Inferior parietal cortex (tissue), 1 donor: ENCODE results near the gene C2CD4B.

Experiments
- DNase-seq: peaks from one replicate; pipeline ENCODE4 v3.0.0-alpha.2; 2016; ENCODE audit errors: extremely low spot score

C2CD4B gene

DNA sequence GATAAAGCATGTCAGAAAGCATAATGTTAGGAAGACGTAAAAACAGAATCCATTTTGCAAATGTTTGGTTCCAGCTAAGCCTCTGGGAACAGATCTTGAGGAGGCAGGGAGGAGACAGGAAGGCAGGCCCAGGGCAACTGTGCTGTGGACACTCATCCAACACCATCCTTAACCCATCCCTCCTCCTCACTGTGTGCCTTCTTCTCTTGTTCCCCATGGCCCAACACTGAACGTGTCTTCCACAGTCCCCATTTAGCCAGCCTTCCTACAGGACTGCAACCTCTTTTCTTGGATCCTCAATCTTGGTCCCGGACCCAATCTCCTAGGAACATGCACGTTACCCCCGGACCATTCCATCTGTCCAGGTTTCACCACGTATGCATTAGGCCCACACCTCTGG lies 15.4 kb downstream of the C2CD4B start:
- no peak for DNase-seq

DNA sequence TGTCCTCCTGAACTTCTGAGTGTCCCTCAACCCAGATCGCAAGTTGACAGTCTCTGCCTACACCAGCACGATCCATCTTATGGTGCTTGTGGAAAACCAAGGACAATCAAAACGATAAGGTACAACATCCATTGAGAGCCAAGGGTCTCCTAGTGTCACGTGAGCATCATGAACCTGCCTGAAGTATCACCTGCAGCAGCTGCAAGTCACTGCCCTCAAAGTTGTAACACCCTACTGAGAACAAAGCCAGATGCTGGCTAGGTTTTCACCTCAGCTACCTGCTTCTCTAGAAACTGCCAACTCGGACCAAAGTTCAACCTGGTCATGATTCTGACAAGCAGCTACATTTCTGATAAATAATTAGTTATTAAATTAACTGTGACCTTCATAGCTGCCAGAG lies 17.5 kb downstream of the C2CD4B start:
- DNase-seq = no peak

DNA sequence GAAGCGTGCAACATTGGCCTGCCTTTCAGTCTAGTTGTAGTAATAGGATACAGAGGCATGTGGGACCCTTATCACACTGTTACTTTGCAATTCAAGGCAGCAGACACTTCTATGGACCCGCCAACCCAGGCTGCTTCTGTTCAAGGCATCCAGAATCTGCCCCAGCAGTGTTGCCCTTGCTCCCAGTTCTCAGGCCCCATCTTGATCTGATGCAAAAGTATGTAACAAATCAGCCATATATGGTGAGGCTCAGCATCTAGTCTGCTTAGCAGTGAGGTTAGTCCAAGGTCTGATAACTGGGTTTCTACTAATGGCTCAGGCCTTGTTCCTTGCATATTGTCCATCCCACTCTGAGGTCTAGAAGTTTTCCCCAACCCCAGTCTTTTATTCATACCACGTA lies 17.9 kb downstream of the C2CD4B start:
- no peak for DNase-seq

DNA sequence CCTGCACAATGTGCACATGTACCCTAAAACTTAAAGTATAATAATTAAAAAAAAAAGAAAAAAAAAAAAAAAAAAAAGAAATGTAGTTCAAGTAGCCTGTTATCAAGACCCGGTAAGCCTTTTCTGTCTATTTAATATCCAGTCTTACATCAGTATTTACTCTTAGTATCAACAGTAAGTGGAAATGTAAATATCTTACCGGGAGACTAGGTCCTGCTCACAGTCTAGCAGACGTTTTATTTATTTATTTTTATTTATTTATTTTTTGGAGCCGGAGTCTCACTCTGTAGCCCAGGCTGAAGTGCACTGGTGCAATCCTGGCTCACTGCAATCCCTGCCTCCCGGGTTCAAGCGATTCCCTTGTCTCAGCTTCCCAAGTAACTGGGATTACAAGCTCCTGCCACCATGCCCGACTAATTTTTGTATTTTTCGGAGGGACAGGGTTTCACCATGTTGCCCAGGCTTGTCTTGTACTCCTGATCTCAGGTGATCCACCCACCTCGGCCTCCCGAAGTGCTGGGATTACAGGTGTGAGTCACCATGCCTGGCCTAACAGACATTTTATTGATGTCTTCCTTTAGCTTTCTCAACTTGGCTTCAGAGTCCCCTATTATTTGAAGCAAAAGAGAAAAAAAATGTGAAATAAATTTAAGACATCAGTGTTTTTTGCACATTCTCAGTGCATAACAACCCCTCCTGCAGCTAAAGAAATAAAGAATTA lies 19.9 kb downstream of the C2CD4B start:
- DNase-seq = no peak

DNA sequence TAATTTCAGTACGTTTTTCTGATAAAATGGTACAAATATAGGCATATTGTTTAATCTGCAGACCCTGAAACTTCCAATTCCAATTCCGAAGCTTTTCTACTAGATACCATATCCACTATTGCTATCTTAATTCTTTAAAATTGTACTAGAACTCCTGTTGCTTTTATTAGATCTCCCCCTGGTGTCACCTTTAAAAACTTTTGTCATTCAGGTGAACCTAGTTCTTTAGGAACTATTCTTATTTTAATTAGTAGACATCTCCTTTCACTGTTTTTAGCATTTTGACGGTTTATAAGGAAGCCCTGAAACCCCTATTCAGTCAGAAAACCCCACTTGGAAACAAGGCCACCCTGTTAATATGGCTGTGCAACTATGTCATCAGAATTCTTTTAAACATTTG lies 22.3 kb downstream of the C2CD4B start:
- DNase-seq = no peak

DNA sequence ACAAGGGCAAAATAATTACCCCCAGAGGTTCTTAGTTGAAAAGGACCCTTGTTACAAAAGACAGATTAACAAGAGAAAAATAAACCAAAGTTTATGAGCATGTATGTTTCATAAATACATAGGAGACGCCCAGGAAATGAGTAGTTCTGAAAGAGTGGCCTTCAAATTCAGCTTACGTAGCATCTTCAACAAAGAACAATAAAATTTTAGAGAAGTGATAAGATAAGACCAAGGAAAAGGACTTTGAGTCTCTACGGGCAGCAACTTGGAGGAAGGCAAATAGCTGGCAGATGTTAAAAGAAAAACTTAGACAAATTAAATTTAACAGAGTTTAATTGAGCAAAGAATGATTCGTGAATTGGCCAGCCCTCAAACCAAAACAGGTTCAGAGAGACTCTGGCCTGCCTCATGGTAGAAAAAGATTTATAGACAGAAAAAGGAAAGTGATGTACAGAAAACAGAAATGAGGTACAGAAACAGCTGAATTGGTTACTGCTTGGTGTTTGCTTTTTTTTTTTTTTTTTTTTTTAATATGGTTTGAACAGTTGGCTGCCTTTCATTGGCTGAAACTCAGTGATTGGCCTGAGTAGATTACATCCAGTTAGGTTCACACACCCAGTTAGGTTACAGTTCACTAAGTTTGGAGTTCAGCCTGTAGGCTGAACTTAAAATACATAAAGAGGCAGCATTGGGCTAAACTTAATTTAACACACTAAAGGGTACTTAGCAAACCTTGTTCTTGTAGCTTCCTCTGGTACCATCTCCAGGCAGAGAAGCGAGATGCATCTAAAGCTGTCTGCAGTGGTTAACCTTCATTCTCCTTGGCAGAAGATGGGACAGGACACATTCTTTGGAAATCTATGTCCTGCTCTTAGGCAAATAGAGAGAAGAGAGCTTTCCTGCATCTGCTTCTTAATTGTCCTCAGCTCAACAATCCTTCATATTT lies 23.2 kb downstream of the C2CD4B start:
- no peak for DNase-seq

DNA sequence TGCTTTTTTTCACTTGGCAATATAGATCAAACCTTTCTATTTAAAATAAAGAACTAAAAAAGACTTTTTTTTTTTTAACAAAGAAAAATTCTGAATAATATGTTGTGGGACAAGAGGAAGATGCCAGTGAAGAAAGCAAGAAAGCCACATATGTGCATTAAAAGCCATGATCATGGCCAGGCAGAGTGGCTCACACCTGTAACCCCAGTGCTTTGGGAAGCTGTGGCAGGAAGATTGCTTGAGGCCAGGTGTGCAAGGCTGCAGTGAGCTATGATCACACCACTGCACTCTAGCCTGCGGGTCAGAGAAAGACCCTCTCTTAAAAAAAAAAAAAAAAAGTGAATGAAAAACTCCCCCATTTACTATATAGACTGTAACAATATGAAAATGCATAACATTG lies 23.9 kb downstream of the C2CD4B start:
- DNase-seq = no peak

DNA sequence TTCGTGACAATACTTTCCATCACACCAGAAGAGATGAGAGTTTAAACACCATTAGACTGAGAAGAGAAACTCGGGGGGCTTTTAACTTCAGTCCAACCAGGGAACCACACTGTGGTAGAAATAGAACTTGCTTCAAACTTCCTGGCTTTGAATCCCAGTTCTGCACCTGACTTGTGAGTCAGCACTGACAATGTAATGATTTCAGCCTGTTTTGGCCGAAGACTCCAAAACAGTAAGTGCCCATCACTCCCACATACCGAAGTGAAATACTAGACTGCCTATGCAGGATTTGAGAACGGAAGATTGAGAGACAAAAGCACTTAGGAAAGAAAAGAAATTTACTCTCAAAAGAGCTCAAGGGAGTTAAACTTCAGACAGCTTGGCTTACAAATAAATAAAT lies 27.0 kb downstream of the C2CD4B start:
- no peak for DNase-seq

DNA sequence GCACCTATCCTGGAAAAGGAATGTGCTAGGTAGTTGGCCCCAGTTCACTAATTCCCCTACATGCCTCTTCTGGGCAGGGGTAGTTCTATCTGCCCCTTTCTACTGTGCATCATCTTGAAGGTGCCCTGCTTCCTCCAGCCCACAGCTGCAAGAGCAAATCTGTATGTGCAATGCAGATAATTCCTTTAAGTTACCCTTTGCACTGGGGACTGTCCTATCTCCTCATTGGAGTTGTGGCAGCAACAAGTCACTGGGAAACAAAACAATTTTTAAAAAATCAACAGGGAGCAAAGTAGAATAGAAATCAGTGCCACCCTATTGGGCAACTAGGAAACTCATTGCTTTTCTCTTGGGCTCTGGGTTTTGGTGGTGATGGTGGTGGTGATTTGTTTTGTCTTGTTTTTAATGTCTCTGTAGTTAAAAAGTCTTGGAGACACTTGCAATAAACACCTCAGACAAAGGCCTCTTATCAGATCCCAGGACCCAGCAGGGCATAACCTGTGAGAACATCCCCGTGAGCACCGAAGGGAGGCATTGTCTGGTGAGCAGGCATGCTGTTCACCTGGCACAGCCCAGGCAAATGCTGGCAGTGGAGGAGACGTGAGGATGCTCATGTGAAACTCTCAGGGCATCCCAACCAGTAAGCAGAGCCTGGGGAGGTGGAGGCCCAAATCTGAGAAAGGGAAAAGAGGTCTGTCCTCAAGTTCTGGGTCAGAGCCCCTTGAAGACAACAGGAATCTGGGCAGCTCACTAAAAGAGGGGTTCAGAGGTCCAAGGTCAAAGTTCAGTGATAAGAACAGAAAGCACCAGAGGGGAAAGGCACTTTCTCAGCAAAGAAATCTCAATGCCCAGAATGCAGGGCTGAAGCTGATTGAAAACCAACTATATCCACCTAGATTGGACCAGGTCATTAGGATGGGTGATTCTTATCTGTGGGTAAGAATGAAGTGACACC lies 27.9 kb downstream of the C2CD4B start:
- DNase-seq = no peak

DNA sequence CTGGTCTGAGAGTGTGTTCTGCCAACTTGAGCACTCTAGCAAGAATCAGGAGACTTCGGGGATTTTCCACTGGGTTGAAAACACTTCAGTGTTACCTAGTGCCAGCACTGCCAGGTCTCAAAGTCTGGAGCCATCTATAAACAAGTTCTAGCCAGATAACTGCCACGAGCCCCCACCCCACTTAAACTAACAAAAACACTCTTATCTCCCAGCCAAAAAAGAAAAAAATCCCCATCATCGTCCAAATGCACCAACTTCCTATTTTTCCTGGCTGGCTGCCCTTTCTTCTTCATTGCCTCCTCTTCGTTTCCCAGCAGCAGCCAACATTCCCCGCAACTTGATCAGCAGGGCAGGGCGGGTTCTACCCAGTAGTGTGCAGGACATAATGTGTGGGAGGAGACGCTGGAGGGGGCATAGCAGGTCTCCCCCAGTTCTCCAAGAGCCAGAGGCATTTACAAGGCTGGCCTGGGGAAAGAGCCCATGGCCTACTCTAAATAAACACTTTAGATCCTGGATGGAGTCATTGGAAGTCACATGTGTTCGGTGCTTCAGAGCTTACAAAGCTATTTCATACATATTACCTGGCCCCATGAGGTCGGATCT lies 29.5 kb downstream of the C2CD4B start:
- no peak for DNase-seq

DNA sequence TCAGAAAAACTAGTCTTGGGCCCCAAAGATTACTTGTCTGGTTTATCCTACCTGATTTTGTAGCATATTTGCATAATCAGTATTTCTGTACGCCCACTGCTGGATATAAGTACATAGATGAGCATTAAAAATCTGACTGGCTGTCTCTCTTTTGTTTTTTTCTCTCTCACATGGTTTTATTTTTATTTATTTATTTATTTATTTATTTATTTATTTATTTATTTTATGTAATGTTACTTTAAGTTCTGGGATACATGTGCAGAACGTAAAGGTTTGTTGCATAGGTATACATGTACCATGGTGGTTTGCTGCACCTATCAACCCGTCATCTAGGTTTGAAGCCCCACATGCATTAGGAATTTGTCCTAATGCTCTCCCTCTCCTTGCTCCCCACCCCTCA lies 31.9 kb downstream of the C2CD4B start:
- no peak for DNase-seq

DNA sequence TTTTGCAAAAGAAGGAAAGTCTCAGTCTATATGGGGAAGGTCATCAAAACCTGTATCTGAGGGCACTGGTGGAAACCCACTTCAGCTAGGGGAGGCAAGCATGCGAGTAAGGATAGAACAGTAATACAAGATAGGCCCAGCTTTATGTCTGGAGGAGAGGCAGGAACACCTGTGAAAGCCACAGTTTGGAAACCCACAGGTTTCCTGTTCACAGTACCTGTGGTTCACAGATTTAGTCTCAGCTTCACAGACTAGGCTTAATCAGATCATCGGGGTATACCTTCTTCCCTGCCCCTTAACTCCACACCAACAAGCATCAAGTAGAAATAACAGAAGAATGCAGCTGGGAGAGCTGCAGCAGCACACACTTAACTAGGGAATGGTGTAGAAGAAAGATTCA lies 36.2 kb downstream of the C2CD4B start:
- no peak for DNase-seq

DNA sequence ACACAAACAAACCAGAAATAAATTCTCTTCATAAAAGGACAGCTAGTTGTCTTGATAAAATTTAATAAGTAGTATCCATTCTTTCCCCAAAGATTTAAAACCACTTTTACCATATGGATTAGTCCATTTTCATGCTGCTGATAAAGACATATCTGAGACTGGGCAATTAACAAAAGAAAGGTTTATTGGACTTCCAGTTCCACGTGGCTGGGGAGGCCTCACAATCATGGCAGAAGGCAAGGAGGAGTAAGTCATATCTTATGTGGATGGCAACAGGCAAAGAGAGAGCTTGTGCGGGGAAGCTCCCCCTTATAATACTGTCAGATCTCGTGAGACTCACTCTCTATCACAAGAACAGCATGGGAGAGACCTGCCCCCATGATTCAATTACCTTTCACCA lies 38.7 kb downstream of the C2CD4B start:
- no peak for DNase-seq

DNA sequence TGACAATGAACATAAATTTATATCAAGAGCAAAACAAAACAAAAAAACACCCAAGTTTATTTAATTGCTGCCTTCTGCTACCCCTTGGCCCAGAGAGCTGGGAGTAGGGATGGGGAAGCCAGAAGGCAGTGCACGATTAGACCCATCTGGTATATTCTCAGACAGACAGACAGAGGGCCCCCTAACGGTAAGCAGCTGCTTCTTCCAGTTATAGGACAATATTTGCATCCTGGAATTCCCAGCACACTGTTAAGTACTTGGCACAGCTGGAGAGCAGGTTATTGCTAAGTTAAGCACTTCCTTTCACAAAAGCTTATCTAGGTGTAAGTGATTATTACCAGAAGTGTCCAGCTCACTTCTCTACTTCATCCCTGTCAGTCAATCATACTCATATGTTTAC lies 39.3 kb downstream of the C2CD4B start:
- DNase-seq = no peak

DNA sequence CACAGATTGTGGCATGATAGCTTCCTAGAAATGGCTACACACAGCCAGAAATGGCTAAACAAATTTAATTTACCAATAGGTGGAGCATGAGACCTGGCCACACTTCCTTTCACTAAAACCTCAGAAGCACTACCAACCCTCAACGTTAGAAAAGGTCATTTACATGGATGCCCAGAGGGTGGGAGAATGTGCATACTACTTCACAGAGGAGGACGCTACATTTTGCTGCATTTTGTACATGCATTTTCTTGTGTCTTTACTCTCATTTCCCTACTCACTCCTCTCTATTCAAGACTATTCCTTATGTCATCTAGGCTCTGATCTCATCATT lies 40.1 kb downstream of the C2CD4B start:
- DNase-seq = no peak

DNA sequence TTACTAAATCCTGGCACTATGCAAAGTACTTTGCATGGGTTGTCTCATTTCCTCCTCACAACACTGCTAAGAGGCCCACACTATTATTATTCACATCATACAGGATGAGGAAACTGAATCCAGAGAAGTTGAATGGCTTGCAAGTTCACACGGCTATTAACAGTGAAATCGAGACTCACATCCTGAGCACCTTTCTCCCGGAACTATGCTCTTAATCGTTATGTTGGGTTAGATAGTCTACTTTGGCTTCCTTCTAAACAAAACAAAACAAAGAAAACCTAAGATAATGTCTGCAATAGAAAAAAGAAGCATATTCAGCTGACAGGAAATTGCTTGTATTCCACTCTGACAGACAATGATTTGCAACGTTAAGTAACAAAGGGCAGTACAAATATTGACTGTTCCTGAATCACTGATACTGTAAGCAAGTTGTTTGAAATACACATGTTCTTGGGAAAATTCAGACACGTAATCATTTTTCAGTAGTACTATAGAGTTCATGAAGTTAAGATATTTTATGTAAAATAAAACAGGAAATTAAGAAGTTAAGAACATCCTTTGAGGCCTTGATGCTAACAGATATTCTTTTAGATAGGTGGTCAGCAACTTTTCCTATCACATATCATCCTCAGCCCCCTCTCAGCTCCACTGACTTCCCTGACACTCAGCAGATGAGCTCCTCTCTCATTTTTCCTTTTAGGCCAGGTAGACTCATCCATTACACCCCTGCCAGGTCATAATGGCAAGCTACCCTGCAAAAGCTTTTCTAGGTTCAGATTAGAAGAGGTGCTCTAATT lies 40.7 kb downstream of the C2CD4B start:
- DNase-seq = no peak

DNA sequence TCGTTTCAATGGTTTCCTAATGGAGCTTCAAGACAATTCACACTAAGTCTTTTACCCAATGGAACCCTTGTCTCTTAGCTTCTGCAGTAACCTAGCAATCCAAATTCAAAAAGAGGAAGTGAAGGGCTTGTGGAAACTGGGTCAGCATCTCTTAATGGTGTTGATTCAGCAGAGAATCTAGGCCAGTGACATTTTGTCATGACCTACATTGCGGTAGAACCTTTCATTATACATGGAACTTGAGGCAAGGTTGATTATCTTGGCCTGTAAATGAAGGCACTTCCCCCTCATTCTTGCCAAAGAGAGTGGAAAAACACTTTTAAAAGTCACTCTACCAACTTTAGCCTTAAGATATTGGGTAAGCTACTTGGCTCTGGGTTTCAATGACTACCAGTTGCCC lies 42.8 kb downstream of the C2CD4B start:
- no peak for DNase-seq

DNA sequence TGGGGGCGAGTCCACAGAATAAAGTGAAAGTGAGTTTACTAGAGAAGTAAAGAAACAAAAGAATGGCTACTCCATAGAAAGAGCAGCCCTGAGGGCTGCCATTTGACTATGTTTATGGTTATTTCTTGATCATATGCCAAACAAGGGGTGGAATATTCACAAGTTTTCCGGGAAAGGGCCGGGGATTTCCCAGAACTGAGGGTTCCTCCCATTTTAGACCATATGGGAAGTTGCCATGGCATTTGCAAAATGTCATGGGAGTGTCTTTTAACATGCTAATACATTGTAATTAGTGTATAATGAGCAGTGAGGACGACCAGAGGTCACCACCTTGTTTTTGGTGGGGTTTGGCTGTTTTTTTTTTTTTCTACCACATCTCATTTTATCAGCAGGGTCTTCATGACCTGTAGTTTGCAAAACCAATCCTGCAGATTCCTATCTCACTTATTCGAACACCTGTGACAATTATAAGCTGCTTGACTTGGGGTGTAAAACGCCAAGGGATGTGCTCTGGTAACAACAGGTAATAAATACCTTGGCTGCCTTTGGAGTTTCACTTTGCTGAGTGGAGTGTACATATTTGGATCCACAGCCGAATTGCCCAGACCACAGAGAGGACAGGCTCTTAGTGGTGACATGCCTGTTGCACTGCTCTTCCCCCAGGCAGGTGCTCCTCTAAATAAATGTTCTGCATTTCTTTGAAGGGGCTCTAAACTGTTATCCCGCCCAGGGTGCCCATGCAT lies 43.6 kb downstream of the C2CD4B start:
- DNase-seq = no peak

DNA sequence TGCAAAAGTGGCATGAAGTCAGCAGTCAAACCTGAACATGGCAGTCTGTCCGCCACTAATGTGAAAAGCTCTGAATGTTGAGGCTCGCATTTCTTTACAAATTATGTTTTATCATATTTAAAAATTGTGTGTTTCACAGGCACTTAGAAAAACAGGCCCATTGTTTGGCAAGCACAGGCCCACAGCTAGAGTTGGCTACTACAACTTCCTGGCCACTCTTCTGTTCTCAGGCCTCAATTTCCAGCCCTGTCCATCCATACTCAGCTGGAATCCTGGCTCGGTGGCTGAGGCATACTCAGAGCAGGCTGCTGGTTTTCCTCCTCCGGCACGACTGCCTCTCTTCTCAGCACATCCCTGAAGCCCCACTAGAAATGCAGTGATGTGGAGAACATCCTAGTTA lies 44.3 kb downstream of the C2CD4B start:
- no peak for DNase-seq

DNA sequence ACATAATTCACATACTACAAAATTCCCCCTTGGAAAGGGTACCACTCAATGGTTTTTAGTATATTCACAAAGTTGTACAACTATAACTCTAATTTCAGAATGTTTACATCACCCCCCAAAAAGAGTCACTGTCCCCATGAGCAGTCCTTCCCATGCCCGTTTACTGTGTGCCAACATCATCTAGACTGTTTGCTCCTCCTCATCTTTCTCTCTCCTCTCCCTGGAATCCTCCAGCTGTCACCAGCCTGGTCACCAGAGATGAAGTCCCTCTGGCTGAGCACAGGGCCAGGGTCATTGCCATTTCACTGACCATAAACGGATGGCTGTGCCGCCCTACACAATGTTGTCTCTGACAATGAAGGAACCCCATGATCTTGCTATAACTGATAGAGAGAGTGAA lies 45.2 kb downstream of the C2CD4B start:
- no peak for DNase-seq
